K562 (cell line): ENCODE measurements around the gene CLDN24. TPM values are rescaled to one million over a fixed set of nuclear protein-coding genes. Genes with fewer than 3 reads are reported as not detected.

Source experiments
- ATAC-seq: fragments of 200-7000 bp; cut with Tn5 transposase; 3 replicates; pipeline ENCODE4 v1.9.1; 2020; ENCODE audit warnings: moderate library complexity
- BruUV-seq: library from RNA; stranded (reverse); fragments of 400-500 nt; replicated peaks from 2 replicates; lab custom pipeline; 2021; lab: Mats Ljungman, UMichigan
- CTCF ChIA-PET: fragments of 300-600 bp; formaldehyde crosslinking; extraction: SDS; loops from one replicate; lab custom pipeline; 2021; ENCODE audit warnings: low intra/inter-chr PET ratio; lab: Yijun Ruan, JAX
- POLR2A ChIA-PET: fragments of 300-600, 350-650 bp; sonication (Branson Sonifier 250); formaldehyde crosslinking; extraction: SDS; loops from one replicate; lab custom pipeline; 2021; ENCODE audit warnings: antibody characterized with exemption, inconsistent platforms; lab: Yijun Ruan, JAX
- DNase-seq, 4 experiments: peaks; one replicate each; pipeline versions ENCODE4 v3.0.0 to v3.0.0-alpha.2; 2011 to 2018; ENCODE audit warnings: low spot score in 3 of 4, mixed read lengths in 3 of 4; ENCODE audit errors: extremely low read depth in 1 of 4
- FAIRE-seq: peaks from 2 replicates; lab custom pipeline; 2011; peaks lifted over from hg19 to GRCh38; lab: Jason Lieb, UNC
- H2AFZ ChIP-seq: 2 replicates; pipeline ENCODE4 v1.6.0; 2011; ENCODE audit warnings: low read depth, low read length, control low read depth, inconsistent platforms
- H3K27ac ChIP-seq: fragments of 200-600 bp; 3 replicates; pipeline ENCODE4 v1.8.0; 2011; ENCODE audit warnings: low read depth, mild to moderate bottlenecking, control low read depth, inconsistent platforms, low read length, moderate library complexity, mixed read lengths; ENCODE audit errors: extremely low read depth
- H3K27me3 ChIP-seq, 2 experiments: fragments of 300-600 bp in 1 of 2; 2 replicates in 1 of 2; 3 replicates in 1 of 2; pipeline versions ENCODE4 v1.6.0 to v1.8.0; 2011; ENCODE audit warnings: inconsistent platforms in 2 of 2, low read length in 2 of 2, mild to moderate bottlenecking in 1 of 2, mixed read lengths in 1 of 2, moderate library complexity in 1 of 2; ENCODE audit not compliant: control insufficient read depth in 2 of 2, insufficient read depth in 2 of 2
- H3K36me3 ChIP-seq: fragments of 300-600 bp; 3 replicates; pipeline ENCODE4 v1.8.0; 2011; ENCODE audit warnings: mild to moderate bottlenecking, low read length, inconsistent platforms; ENCODE audit not compliant: control insufficient read depth, insufficient read depth
- H3K4me1 ChIP-seq, 2 experiments: fragments of 200-600 bp in 1 of 2; replicated peaks in 1 of 2; 2 replicates in 1 of 2; 3 replicates in 1 of 2; pipeline versions ENCODE4 v1.5.1 to v1.8.0; 2011; ENCODE audit warnings: inconsistent platforms in 2 of 2, low read length in 2 of 2, mild to moderate bottlenecking in 1 of 2, mixed read lengths in 1 of 2, moderate library complexity in 1 of 2; ENCODE audit not compliant: control insufficient read depth in 2 of 2, insufficient read depth in 2 of 2
- H3K4me2 ChIP-seq: 2 replicates; pipeline ENCODE4 v1.6.1; 2011; ENCODE audit warnings: low read length, control low read depth, inconsistent platforms, mixed read lengths; ENCODE audit not compliant: insufficient read depth
- H3K4me3 ChIP-seq: fragments of 200-600 bp; sonication (generic), shearing (Covaris generic); 2 replicates; pipeline ENCODE4 v1.5.1; 2016; ENCODE audit warnings: control low read depth, inconsistent platforms
- H3K79me2 ChIP-seq: fragments of 200-600 bp; 3 replicates; pipeline ENCODE4 v1.8.0; 2011; ENCODE audit warnings: low read length, inconsistent platforms; ENCODE audit not compliant: control insufficient read depth, insufficient read depth
- H3K9ac ChIP-seq, 2 experiments: 2 replicates each; pipeline versions ENCODE4 v1.6.0 to v1.6.1; 2011; ENCODE audit warnings: low read depth in 2 of 2, low read length in 2 of 2, control low read depth in 1 of 2, inconsistent platforms in 1 of 2, mild to moderate bottlenecking in 1 of 2, mixed read lengths in 1 of 2; ENCODE audit not compliant: insufficient read depth in 1 of 2
- H3K9me1 ChIP-seq: one replicate; pipeline ENCODE4 v1.6.0; 2011; ENCODE audit warnings: inconsistent platforms, mild to moderate bottlenecking, low read length, moderate library complexity; ENCODE audit not compliant: control insufficient read depth, insufficient read depth
- H3K9me3 ChIP-seq: replicated peaks from 2 replicates; pipeline ENCODE4 v1.5.1; 2011; ENCODE audit warnings: low read depth, low read length, inconsistent platforms; ENCODE audit not compliant: control insufficient read depth, insufficient read depth
- H4K20me1 ChIP-seq: replicated peaks from 2 replicates; pipeline ENCODE4 v1.6.1; 2011; ENCODE audit warnings: low read length, inconsistent platforms, mixed read lengths; ENCODE audit not compliant: control insufficient read depth, insufficient read depth
- ARNT ChIP-seq, 2 experiments: fragments of 450-650 bp; IDR thresholded peaks; 2 replicates each; pipeline ENCODE4 v1.6.1; 2016; ENCODE audit warnings: mild to moderate bottlenecking in 1 of 2
- CBX8 ChIP-seq: fragments of 200-600 bp; sonication (generic); IDR thresholded peaks from 2 replicates; pipeline ENCODE4 v1.6.1; 2012; ENCODE audit warnings: borderline replicate concordance, mixed run types, low read depth, mild to moderate bottlenecking, moderate library complexity, mixed read lengths, low read length, control low read depth, inconsistent platforms; ENCODE audit not compliant: poor library complexity, severe bottlenecking; ENCODE audit errors: extremely low read depth
- GATA2 ChIP-seq: sonication (generic); formaldehyde crosslinking; IDR thresholded peaks from 2 replicates; pipeline ENCODE4 v1.4.0; 2020; ENCODE audit warnings: mild to moderate bottlenecking, missing genetic modification reagents
- MEF2A ChIP-seq: IDR thresholded peaks from 2 replicates; pipeline ENCODE4 v1.6.1; 2011; ENCODE audit warnings: low read depth, mild to moderate bottlenecking, low read length, moderate library complexity; ENCODE audit not compliant: control insufficient read depth
- NBN ChIP-seq: fragments of 450-650 bp; IDR thresholded peaks from 2 replicates; pipeline ENCODE4 v1.6.1; 2016; ENCODE audit warnings: low read depth, mild to moderate bottlenecking
- NFXL1 ChIP-seq: fragments of 450-650 bp; formaldehyde crosslinking; IDR thresholded peaks from 2 replicates; pipeline ENCODE4 v1.4.0; 2021; ENCODE audit warnings: mild to moderate bottlenecking
- PRPF4 ChIP-seq: fragments of 200-400 bp; formaldehyde crosslinking; IDR thresholded peaks from one replicate; pipeline ENCODE4 v1.6.1; 2017; ENCODE audit warnings: low read length, low read depth, mild to moderate bottlenecking; ENCODE audit not compliant: insufficient read depth, poor library complexity, severe bottlenecking
- PTTG1 ChIP-seq: fragments of 450-650 bp; IDR thresholded peaks from 2 replicates; pipeline ENCODE4 v1.6.1; 2016; ENCODE audit warnings: low read depth, mild to moderate bottlenecking, missing genetic modification characterization, missing compliant biosample characterization
- SIN3A ChIP-seq, 2 experiments: fragments of 150-350 bp in 1 of 2; IDR thresholded peaks; 2 replicates each; pipeline ENCODE4 v1.6.1; 2011 to 2016; ENCODE audit warnings: borderline replicate concordance in 2 of 2, low read depth in 2 of 2, low read length in 2 of 2, mild to moderate bottlenecking in 2 of 2, moderate library complexity in 2 of 2; ENCODE audit not compliant: control insufficient read depth in 1 of 2
- ZC3H11A ChIP-seq: IDR thresholded peaks from 2 replicates; pipeline ENCODE4 v1.6.1; 2012; ENCODE audit warnings: low read depth, low read length, improper control_type of control experiment
- ZNF133 ChIP-seq: fragments of 250-450 bp; sonication (Bioruptor Pico); IDR thresholded peaks from 2 replicates; pipeline ENCODE4 v1.4.0; 2020; ENCODE audit warnings: mild to moderate bottlenecking
- ZNF561 ChIP-seq: fragments of 450-650 bp; formaldehyde crosslinking; conservative IDR thresholded peaks from 2 replicates; pipeline ENCODE4 v1.4.0; 2020; ENCODE audit warnings: mild to moderate bottlenecking, moderate library complexity
- ZNF717 ChIP-seq: fragments of 250-450 bp; sonication (Bioruptor Pico); IDR thresholded peaks from 2 replicates; pipeline ENCODE4 v1.5.0; 2021
- WGBS: fragments of 100-300 bp; shearing (Covaris generic); methylation state at CpG from one replicate; pipeline ENCODE4 v1.1.6; 2016; ENCODE audit warnings: low coverage, mixed read lengths; ENCODE audit not compliant: insufficient coverage; ENCODE audit errors: missing lambda C conversion rate; 5-methylcytosine and 5-hydroxymethylcytosine counted together
- in situ Hi-C: fragments of 300-500 bp; cut with MboI; formaldehyde crosslinking; loops from 4 replicates; pipeline ENCODE4 v1.15.0; 2018; ENCODE audit warnings: inconsistent platforms, mixed read lengths
- intact Hi-C: fragments of 100-400 bp; cut with micrococcal nuclease; formaldehyde crosslinking; loops from 2 replicates; pipeline ENCODE4 v1.14.2; 2022
- polyA plus RNA-seq, 8 experiments: library from polyadenylated mRNA; depleted of rRNA in 4 of 8; stranded (reverse) in 5 of 8; unstranded in 3 of 8; fragments of >200 nt; fragmentation: Nextera tagmentation in 2 of 8; fragmentation: Illumina TruSeq in 1 of 8; extraction: Ambion mirVana in 2 of 8; extraction: Trizol in 1 of 8; gene quantifications; 2 replicates each; pipeline versions ENCODE4 v1.2.1 to v1.2.3, GENCODE V29; 2011 to 2014; ENCODE audit warnings: inconsistent platforms in 1 of 8, missing spikeins in 1 of 8
- total RNA-seq, 7 experiments: library from RNA; depleted of rRNA in 6 of 7; stranded (reverse); fragments of >200 nt in 6 of 7; fragmentation: Illumina TruSeq in 2 of 7; extraction: Trizol in 2 of 7; gene quantifications; 2 replicates each; pipeline versions ENCODE4 v1.2.1 to v1.2.3, GENCODE V29; 2011 to 2021; ENCODE audit warnings: low replicate concordance in 1 of 7
- TF ChIP-seq, protein P1 (sequence below): sonication (generic); formaldehyde crosslinking; IDR thresholded peaks from 2 replicates; pipeline ENCODE4 v1.8.0; 2022; ENCODE audit warnings: mild to moderate bottlenecking, missing genetic modification reagents

CLDN24 gene
- total and polyA plus RNA-seq, 9 of the 15 experiments (the other 6 are each of a cell fraction or from before 2014, with no cell fraction given), result not detected

DNA sequence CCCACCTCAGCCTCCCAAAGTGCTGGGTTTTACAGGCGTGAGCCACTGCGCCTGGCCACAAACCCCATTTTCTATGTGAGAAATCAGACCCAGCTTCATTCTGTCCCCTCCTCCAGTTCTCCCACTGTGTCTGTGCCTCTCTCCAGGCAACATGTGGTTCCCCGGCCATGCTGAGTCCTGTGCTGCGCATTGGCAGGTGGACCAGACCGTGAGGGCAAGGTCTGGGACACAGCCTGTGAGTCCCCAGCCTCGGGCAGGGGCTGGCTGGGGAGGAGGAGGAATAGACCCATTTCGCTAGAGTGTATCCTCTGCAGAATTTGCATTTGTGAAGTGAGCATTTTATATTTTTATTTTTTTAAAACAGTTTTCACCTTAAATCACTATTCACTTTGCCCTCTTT lies 21.5 kb upstream of the CLDN24 start:
- no peak for DNase-seq
- intact Hi-C loops (no loop called here), in situ Hi-C loops (no loop called here)
- no peak for ATAC-seq
- ChIA-PET POLR2A (no interaction called here), CTCF (no interaction called here)
- Histone ChIP-seq H3K4me3 (no peak overlapping the region), H3K27ac (no peak overlapping the region), H3K4me2 (no peak overlapping the region), H3K9me3 (no peaks in the 10 kb centered on the region), H2AFZ (no peak overlapping the region), H3K9me1 (no peaks in the 10 kb centered on the region), H3K4me1 (peaks cover 7 to 17% of the 10 kb centered on the region in 2 experiments), H3K36me3 (no peaks in the 10 kb centered on the region), H3K79me2 (no peaks in the 10 kb centered on the region), H3K9ac (peak overlapping the region in 1 of 2 experiments; percentile 40; a peak in 1 of 4 replicates), H3K27me3 (no peaks in the 10 kb centered on the region), H4K20me1 (no peaks in the 10 kb centered on the region)
- 68% methylated on average over 7 of the region's 7 CpGs for WGBS
- TF ChIP-seq ZC3H11A (no peak), NFXL1 (no peak), ZNF133 (CRISPR knock-in tag) (no peak), NBN (no peak), SIN3A (IDR thresholded peaks at IDR 0.05; ENCODE audit: borderline replicate concordance in 2 of 2, control insufficient read depth in 1 of 2, low read depth in 2 of 2, low read length in 2 of 2) (no peak), GATA2 (no peak), ARNT (IDR thresholded peaks at IDR 0.05) (no peak), PTTG1 (tag) (no peak), ZNF717 (CRISPR knock-in tag) (no peak), PRPF4 (no peak), MEF2A (no peak), CBX8 (no peak), ZNF561 (CRISPR knock-in tag) (no peak)
- TF ChIP-seq, protein P1, sequence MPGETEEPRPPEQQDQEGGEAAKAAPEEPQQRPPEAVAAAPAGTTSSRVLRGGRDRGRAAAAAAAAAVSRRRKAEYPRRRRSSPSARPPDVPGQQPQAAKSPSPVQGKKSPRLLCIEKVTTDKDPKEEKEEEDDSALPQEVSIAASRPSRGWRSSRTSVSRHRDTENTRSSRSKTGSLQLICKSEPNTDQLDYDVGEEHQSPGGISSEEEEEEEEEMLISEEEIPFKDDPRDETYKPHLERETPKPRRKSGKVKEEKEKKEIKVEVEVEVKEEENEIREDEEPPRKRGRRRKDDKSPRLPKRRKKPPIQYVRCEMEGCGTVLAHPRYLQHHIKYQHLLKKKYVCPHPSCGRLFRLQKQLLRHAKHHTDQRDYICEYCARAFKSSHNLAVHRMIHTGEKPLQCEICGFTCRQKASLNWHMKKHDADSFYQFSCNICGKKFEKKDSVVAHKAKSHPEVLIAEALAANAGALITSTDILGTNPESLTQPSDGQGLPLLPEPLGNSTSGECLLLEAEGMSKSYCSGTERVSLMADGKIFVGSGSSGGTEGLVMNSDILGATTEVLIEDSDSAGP (CRISPR knock-in tag), result no peak
- BruUV-seq, result no TSS peak
- FAIRE-seq, result no peak
